Body of pancreas (tissue), 4 donors: Measurements from ENCODE around the gene BRMS1. TPM values are rescaled to one million over a fixed set of nuclear protein-coding genes. Genes with fewer than 3 reads are reported as not detected.

ENCODE experiments used
- ATAC-seq: fragments of 150-250 bp; one replicate; pipeline ENCODE4 v1.9.1; 2016
- DNase-seq, 4 donors: peaks; one replicate each; pipeline ENCODE4 v3.0.0-alpha.2; 2019
- H3K27ac ChIP-seq, 4 donors: fragments of 200-600 bp; sonication (generic); 1 replicate in 3 of 4; 2 replicates in 1 of 4; pipeline versions ENCODE4 v1.5.1 to v1.6.1; 2016 to 2019; ENCODE audit warnings: mild to moderate bottlenecking in 1 of 4, mixed read lengths in 1 of 4, moderate library complexity in 1 of 4
- H3K27me3 ChIP-seq, 2 donors: fragments of 200-600 bp; sonication (generic); one replicate each; pipeline ENCODE4 v1.6.0; 2016; ENCODE audit warnings: mild to moderate bottlenecking in 1 of 2
- H3K36me3 ChIP-seq, 2 donors: fragments of 200-600 bp; sonication (generic); replicated peaks in 1 of 2; 2 replicates each; pipeline ENCODE4 v1.5.1; 2016; ENCODE audit warnings: low read depth in 2 of 2; ENCODE audit not compliant: insufficient read depth in 1 of 2
- H3K4me1 ChIP-seq: fragments of 200-600 bp; sonication (generic); one replicate; pipeline ENCODE4 v1.6.0; 2016
- H3K4me3 ChIP-seq, 2 donors: fragments of 200-600 bp; sonication (generic); 1 replicate in 1 of 2; 2 replicates in 1 of 2; pipeline ENCODE4 v1.5.1; 2016 to 2019
- H3K9me3 ChIP-seq, 3 donors: fragments of 200-600 bp; sonication (generic); 1 replicate in 2 of 3; 2 replicates in 1 of 3; pipeline ENCODE4 v1.5.1; 2016
- POLR2A ChIP-seq, 3 donors: fragments of 450-650 bp; IDR thresholded peaks; one replicate each; pipeline ENCODE4 v1.6.1; 2016; ENCODE audit warnings: antibody characterized with exemption in 3 of 3, mild to moderate bottlenecking in 2 of 3
- WGBS, 2 donors: methylation state at CpG; one replicate each; pipeline ENCODE4 v1.1.5; 2017; 5-methylcytosine and 5-hydroxymethylcytosine counted together
- intact Hi-C: fragments of 100-400 bp; cut with DNase I; formaldehyde crosslinking; loops from one replicate; pipeline ENCODE4 v1.15.1; 2023
- total RNA-seq, 2 donors: library from RNA; depleted of rRNA; stranded (reverse); fragments of >200 nt; gene quantifications; one replicate each; pipeline ENCODE4 v1.1.0, GENCODE V29; 2016
- TF ChIP-seq, protein P1 (sequence below), 7 experiments: fragments of 450-650 bp in 4 of 7; fragments of 200-600 bp in 3 of 7; sonication (generic) in 3 of 7; IDR thresholded peaks; one replicate each; pipeline ENCODE4 v1.5.1; 2016 to 2019; ENCODE audit warnings: antibody characterized with exemption in 7 of 7

BRMS1 gene
- total RNA-seq, 2 donors from 2014 or later, result 19.4 to 23.1 TPM

- no peaks in the 10 kb centered on the region for H3K9me3 ChIP-seq
Observed at GRCh38 chr11:66315921-66316811, 28.7 kb downstream of the BRMS1 start.

GRCh38 chr11:66315498-66315885 is 29.4 kb downstream of the BRMS1 start:
- DNase-seq (no peak), ATAC-seq (no peak)
- Histone ChIP-seq H3K4me1 (peaks cover 21% of the 10 kb centered on the region), H3K27me3 (no peaks in the 10 kb centered on the region), H3K4me3 (no peak overlapping the region), H3K27ac (peak overlapping the region in 1 of 4 donors; percentile 67), H3K9me3 (no peaks in the 10 kb centered on the region), H3K36me3 (no peaks in the 10 kb centered on the region)
- WGBS, 2 donors, result 85 to 87% methylated on average over 12 to 14 of the region's 14 CpGs
- intact Hi-C loops, result no loop called here
- TF ChIP-seq, protein P1, sequence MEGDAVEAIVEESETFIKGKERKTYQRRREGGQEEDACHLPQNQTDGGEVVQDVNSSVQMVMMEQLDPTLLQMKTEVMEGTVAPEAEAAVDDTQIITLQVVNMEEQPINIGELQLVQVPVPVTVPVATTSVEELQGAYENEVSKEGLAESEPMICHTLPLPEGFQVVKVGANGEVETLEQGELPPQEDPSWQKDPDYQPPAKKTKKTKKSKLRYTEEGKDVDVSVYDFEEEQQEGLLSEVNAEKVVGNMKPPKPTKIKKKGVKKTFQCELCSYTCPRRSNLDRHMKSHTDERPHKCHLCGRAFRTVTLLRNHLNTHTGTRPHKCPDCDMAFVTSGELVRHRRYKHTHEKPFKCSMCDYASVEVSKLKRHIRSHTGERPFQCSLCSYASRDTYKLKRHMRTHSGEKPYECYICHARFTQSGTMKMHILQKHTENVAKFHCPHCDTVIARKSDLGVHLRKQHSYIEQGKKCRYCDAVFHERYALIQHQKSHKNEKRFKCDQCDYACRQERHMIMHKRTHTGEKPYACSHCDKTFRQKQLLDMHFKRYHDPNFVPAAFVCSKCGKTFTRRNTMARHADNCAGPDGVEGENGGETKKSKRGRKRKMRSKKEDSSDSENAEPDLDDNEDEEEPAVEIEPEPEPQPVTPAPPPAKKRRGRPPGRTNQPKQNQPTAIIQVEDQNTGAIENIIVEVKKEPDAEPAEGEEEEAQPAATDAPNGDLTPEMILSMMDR (IDR thresholded peaks at IDR 0.05), result no peak
- TF ChIP-seq POLR2A (IDR thresholded peaks at IDR 0.05), result no peak

More at GRCh38 chr11:66315921-66316811, 28.7 kb downstream of the BRMS1 start:
- peak overlapping the region in 2 of 4 donors; percentile 65 to 67 for H3K27ac ChIP-seq
- intact Hi-C loops, result no loop called here
- WGBS, 2 donors, result 67 to 88% methylated on average over 10 to 38 of the region's 52 CpGs
- ATAC-seq (no peak), DNase-seq (no peak)
- no peak for TF ChIP-seq POLR2A (IDR thresholded peaks at IDR 0.05)
- TF ChIP-seq, protein P1 (IDR thresholded peaks at IDR 0.05), result no peak
- H3K4me1 ChIP-seq, result peaks cover 21% of the 10 kb centered on the region
- no peak overlapping the region for H3K4me3 ChIP-seq
- no peaks in the 10 kb centered on the region for H3K36me3 ChIP-seq
- H3K27me3 ChIP-seq, result no peaks in the 10 kb centered on the region

DNA sequence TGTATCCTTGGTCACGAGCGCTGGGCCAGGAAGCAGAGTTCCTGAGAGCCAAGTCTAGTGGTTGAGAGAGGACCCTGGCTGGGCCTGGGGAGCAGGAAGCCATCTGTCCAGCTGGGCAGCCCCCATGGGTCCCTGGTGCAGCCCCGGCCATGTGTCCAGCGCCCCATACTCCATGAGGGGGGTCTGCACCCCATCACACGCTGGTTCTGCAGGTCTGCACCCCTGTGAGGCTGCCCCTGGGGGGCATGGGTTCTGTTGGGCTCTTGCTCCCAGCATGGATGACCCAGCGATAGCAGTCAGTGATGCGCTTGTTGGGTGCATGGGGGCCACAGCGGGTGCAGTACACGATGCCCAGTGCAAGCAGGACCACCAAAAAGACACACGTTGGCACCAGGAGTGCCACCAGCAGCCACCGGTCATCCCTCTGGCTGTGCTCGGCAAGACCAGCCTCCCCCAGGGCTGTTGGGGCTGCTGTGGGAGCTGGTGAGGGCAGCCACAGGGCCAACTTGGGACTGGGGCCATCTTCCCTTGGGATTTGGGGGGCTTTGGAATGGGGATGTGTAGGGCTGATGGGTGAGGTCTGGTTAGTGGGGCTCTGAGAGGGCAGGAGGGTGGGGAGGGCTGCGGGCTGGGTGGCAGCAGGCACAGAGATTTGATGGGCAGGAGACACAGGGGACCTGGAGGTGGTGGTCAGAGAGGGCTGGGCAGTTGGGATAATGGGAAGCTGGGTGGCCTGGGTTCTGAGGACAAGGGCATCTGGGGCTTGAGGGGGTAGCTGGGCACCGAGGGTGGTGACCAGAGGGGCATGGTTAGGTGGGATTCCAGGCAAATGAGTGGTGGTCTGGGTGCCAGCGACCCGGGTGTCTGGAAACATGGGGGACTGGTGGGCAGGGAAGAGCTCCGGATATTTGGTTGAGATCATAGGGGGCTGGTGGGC is 30.1 kb downstream of the BRMS1 start:
- Histone ChIP-seq H3K36me3 (no peaks in the 10 kb centered on the region), H3K27me3 (no peaks in the 10 kb centered on the region), H3K4me3 (no peak overlapping the region), H3K4me1 (peaks cover 25% of the 10 kb centered on the region), H3K27ac (peak overlapping the region in 1 of 4 donors; percentile 6), H3K9me3 (no peaks in the 10 kb centered on the region)
- no peak for DNase-seq
- intact Hi-C loops, result no loop called here
- WGBS, 2 donors, result 72 to 82% methylated on average over 14 to 17 of the region's 17 CpGs
- no peak for ATAC-seq
- TF ChIP-seq, protein P1 (IDR thresholded peaks at IDR 0.05), result no peak
- no peak for TF ChIP-seq POLR2A (IDR thresholded peaks at IDR 0.05)

GRCh38 chr11:66314186-66314501 is 30.8 kb downstream of the BRMS1 start:
- H3K4me3 ChIP-seq, result no peak overlapping the region
- H3K9me3 ChIP-seq, result no peaks in the 10 kb centered on the region
- H3K4me1 ChIP-seq, result peaks cover 26% of the 10 kb centered on the region
- WGBS, 2 donors, result 90 to 100% methylated on average over 1 of the region's 1 CpG
- DNase-seq (no peak), ATAC-seq (no peak)
- no peaks in the 10 kb centered on the region for H3K36me3 ChIP-seq
- intact Hi-C loops, result no loop called here
- TF ChIP-seq, protein P1 (IDR thresholded peaks at IDR 0.05), result no peak
- TF ChIP-seq POLR2A (IDR thresholded peaks at IDR 0.05), result no peak
- peak overlapping the region in 2 of 4 donors; percentile 6 to 92 for H3K27ac ChIP-seq
- H3K27me3 ChIP-seq, result no peaks in the 10 kb centered on the region
